HG02610 (cell line): ENCODE data around the gene ISLR2.
"Not testable (repeated sequence)": the region's sequence is repeated elsewhere in the genome, so short reads cannot be mapped to it uniquely, and the experiment has no call there.

Experiments used
- ATAC-seq: cut with Tn5 transposase; IDR thresholded peaks from one replicate; pipeline ENCODE4 v1.9.1; 2021; ENCODE audit warnings: mild to moderate bottlenecking, moderate library complexity; ENCODE audit not compliant: unreplicated experiment

Gene ISLR2

DNA sequence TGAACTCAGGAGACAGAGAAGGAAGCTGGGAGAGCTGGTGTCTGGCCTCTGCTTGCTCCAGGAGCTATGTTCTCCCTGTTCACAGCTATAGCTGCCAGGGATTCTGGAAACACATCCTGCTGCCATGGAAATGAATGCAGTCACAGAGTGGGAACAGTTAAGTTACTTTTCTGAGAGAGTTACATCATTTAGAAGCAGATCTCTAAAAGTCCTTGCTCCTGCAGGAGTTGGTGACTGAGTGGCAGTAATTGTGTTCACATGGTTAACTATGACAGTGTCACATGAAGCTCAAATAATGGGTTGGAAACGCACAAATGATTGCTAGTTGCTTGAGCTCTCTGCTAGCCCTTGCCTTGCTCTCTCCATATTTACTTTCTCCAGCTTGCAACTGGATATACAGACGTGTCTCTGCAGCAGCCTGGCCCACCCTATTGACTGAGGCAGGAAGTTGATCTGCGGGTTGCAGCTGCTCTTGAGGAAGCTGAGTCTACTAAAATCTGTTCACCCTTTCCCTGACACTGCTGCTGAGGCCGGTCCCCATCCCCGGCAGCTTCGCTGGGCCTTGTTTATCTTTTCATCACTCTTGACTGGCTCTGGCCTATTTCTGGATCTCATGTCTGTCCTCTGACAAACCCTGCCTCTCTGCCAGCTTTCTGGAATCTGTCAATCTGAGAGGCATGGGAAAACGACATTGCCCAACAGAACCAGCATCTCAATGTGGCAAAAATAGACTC, 26.5 kb downstream of the ISLR2 start:
- ATAC-seq: no peak

DNA sequence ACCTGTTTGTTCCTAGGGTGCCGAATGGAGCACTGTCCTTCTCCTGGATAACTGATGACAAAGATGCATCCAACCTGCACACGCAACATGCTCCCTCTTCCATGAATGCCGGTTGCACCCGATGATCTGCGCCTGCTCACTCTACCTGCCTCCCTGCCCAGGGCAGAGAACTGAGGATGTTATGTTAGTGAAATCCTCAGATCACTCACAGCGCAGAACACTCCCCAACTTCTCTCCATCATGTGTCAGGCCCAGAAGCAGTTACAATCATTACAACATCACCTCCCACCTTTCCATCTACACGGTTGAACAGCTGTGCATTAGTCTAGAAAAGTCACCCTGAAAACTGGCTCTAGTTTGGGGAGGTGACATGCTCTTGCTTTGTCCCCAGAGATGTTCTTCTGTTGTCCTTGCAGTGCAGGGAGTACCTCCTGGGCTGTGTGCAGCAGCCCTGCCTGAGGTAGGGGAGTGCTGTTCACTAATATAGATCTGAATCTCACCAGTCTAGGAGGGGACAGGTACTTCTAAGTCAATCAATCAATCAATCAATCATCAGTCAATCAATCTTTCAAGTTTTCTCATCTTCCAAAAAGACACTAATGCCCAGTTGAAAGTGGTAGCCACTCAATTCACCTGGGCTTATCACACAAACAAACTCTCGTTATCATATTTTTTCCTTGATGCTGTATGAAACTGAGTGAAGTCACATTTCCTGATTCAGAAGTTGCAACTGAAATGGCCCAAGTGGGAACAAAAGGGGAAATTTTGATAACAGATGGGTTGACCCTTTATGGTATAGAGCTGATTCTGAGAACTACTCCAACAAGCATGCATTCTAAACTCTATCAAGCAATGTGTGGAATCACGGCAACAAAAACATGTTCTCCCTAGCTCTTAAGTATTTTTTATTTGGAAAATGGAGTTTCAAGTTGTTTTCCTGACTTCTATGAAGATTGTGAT, 27.8 kb downstream of the ISLR2 start:
- no peak for ATAC-seq

DNA sequence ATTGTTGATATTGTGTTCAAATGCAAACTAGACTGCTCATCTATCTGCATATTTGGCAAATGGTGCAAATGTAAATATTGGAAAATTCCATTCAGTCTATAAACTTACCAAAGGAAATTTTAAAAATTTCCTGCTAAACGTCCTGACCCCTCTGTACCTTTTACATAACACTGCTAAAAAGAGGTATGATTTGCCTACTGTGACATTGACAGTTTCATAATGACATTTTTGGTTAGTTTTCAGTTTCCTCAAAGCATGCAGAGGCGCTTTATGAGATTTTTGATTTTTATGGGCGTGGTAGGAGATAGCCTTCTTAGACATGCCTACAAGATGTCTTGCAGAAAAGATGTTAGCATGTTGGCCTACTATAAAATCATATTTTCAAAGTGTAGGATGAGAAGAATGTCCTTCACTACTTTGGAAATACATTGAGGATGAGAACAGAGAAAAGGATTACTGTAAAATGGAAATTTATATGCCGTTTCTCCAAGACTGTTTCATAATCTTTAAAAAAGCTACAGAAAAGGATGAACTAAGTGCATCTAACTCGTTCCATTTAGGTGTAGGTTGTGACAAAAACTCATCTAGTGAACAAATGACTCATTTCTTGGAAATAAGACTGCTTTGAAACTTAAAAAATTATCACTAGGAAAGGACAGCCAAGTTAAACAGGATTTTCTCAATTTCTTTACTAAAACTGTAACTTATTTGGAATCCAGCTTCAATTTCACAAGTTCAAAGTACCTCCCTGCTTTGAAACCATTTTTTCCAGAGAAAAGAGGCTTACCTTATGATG, 28.7 kb downstream of the ISLR2 start:
- ATAC-seq: peak; percentile 80

GRCh38 chr15:74159773-74160172, 29.4 kb downstream of the ISLR2 start:
- ATAC-seq: no peak

- not testable (repeated sequence) for ATAC-seq
These were observed 30.0 kb downstream of the ISLR2 start for GRCh38 chr15:74160390-74160789.

GRCh38 chr15:74162195-74162536, 31.8 kb downstream of the ISLR2 start:
- ATAC-seq: not testable (repeated sequence)

DNA sequence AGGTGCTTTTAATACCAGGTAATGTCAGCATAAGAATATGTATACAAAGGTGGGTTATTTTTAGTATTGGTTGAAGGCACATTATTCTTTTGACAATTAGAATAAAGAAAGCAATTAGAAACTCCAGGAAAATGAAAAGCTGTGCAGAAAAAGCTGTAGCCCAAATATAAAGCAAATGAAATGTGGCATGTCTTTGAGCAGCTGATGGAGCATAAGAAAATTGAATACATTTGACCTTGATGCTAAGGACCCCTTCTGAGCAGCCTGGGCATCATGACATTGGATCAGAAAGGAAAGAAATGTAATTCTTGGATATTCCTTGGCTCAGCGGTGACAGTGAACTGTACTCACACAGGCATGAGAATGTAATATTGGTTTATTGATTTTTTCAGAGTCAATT, 35.1 kb downstream of the ISLR2 start:
- no peak for ATAC-seq

- no peak for ATAC-seq
These were observed 37.5 kb downstream of the ISLR2 start for GRCh38 chr15:74167891-74168331.

DNA sequence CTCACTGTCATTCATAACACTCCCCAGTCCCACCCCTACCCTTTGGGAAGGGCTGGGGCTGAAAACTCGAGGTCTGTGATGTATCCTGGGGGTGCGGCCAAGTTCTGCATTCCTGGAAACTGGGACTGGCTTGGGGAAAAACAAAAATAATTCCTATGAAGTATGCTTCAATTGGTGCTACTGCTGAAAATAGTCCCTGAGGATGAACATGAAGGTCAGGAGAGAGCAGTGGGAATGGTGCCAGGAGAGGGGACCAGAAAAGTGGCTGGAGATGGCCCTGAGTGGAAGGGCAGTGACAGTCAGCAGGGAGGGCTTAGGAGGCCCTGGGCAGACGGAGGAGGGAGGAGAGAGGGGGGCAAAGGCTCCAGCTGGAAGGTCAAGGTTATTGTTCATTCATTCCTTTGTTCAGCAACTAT, 38.3 kb downstream of the ISLR2 start:
- no peak for ATAC-seq

GRCh38 chr15:74170071-74170844, 39.9 kb downstream of the ISLR2 start:
- ATAC-seq: no peak

GRCh38 chr15:74170875-74171578, 40.6 kb downstream of the ISLR2 start:
- no peak for ATAC-seq

DNA sequence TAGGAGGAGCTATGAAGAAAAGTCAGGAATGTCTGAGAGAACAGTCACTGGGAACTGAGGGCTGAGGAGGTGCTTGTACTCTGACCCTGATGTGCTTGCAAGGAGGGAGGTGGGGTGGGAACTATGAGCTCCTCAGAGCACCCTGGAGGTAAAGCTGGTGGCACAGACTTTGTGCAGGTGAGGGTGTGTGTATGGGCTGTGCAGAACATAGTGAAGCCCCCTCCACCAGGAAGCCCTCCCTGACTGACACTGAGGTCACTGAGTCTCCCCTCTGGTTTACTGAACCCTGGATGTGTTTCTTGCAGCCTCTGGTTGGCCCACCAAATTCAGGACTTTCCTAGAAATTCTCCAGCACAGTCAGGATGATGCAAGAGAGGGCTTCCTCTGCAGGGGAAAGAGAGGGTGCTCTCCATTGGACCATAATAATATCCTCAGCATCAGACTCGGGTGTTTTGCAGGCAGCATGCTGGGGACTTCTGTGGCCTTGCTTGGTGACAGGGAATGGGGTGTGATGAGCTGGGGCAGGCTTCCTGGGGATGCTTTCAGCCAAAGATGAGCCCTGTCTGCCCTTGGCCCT, 41.7 kb downstream of the ISLR2 start:
- ATAC-seq: no peak

GRCh38 chr15:74172701-74173379, 42.5 kb downstream of the ISLR2 start:
- ATAC-seq: no peak

GRCh38 chr15:74173380-74174218, 43.2 kb downstream of the ISLR2 start, which contains the start of gene ISLR:
ISLR (plus strand) TSS chr15:74173710; CDS start chr15:74174859, 1,149 bp downstream.
- ATAC-seq: no peak

DNA sequence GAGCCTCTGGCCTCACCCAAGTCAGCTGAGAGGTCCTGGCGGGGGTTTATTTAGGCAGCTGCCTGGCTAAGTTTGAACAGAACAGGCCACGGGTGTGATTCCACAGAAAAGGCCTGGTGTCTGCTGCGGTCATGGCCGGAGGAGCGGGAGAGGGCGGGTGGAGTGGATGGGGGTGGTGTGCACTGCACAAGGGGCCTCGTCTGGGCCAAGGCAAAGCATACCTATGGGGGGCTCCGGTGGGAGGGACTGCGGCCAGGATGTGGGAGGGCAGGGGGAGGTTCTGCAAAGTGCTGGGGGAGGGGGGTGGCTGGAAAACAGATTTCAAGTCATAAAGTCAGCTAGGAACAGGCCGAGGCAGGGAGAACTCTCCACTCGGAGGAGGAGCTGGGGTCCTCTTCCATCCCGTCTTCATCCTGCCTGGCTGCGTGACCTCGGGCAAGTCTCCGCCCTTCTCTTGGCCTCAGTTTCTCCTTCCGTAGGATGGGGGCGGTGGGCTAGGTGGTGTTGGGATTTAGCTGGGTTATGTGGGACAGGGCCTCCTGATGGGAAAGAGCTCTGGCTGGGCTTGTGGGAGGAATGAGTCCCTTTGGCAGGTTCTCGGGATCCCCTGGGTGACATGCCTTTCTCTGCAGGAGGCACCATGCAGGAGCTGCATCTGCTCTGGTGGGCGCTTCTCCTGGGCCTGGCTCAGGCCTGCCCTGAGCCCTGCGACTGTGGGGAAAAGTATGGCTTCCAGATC, 44.0 kb downstream of the ISLR2 start:
- no peak for ATAC-seq

- no peak for ATAC-seq
These were observed 44.5 kb downstream of the ISLR2 start for GRCh38 chr15:74174958-74175253.
